OCI-LY1 (cell line): ENCODE data around the gene NDST3.

Experiments used
- H2AFZ ChIP-seq: fragments of 200-600 bp; sonication (generic), shearing (Covaris generic); 2 replicates; pipeline ENCODE4 v1.6.0; 2014; ENCODE audit warnings: antibody characterized with exemption, mild to moderate bottlenecking, low read length
- H3F3A ChIP-seq: fragments of 200-600 bp; sonication (generic), shearing (Covaris generic); 2 replicates; pipeline ENCODE4 v1.6.0; 2014; ENCODE audit warnings: mild to moderate bottlenecking, antibody characterized with exemption, low read length, moderate library complexity; ENCODE audit not compliant: insufficient read depth
- H3K27ac ChIP-seq: fragments of 200-600 bp; sonication (generic); 2 replicates; pipeline ENCODE4 v1.5.1; 2014; ENCODE audit warnings: low read length, mixed run types, mild to moderate bottlenecking, low read depth; ENCODE audit not compliant: poor library complexity, severe bottlenecking
- H3K27me3 ChIP-seq: fragments of 200-600 bp; sonication (generic); 2 replicates; pipeline ENCODE4 v1.6.0; 2014; ENCODE audit warnings: antibody characterized with exemption, mild to moderate bottlenecking, low read length, moderate library complexity; ENCODE audit not compliant: insufficient read depth
- H3K36me3 ChIP-seq: fragments of 200-600 bp; sonication (generic); 2 replicates; pipeline ENCODE4 v1.6.1; 2014; ENCODE audit warnings: mild to moderate bottlenecking, antibody characterized with exemption, low read length, moderate library complexity, mixed read lengths; ENCODE audit not compliant: insufficient read depth
- H3K4me1 ChIP-seq: fragments of 200-600 bp; sonication (generic); 2 replicates; pipeline ENCODE4 v1.5.1; 2014; ENCODE audit warnings: mild to moderate bottlenecking, low read length, moderate library complexity; ENCODE audit not compliant: insufficient read depth, severe bottlenecking
- H3K4me2 ChIP-seq: fragments of 200-600 bp; sonication (generic), shearing (Covaris generic); 2 replicates; pipeline ENCODE4 v1.6.1; 2014; ENCODE audit warnings: low read length
- H3K4me3 ChIP-seq: fragments of 200-600 bp; sonication (generic); 2 replicates; pipeline ENCODE4 v1.5.1; 2014; ENCODE audit warnings: low read length, low read depth, mild to moderate bottlenecking, mixed read lengths; ENCODE audit not compliant: poor library complexity, severe bottlenecking
- H3K79me2 ChIP-seq: fragments of 200-600 bp; shearing (Covaris generic); 2 replicates; pipeline ENCODE4 v1.6.1; 2016; ENCODE audit warnings: mixed run types, low read length, mixed read lengths; ENCODE audit not compliant: insufficient read depth
- H3K9ac ChIP-seq: fragments of 200-600 bp; sonication (generic), shearing (Covaris generic); 2 replicates; pipeline ENCODE4 v1.6.1; 2014; ENCODE audit warnings: mild to moderate bottlenecking, low read length, mixed read lengths
- H3K9me2 ChIP-seq: fragments of 200-600 bp; sonication (generic), shearing (Covaris generic); 2 replicates; pipeline ENCODE4 v1.6.1; 2014; ENCODE audit warnings: low read depth, mild to moderate bottlenecking, low read length, mixed read lengths
- H3K9me3 ChIP-seq: fragments of 200-600 bp; shearing (Covaris generic); 2 replicates; pipeline ENCODE4 v1.6.1; 2014; ENCODE audit warnings: low read length, mixed read lengths
- H4K20me1 ChIP-seq: fragments of 200-600 bp; sonication (generic), shearing (Covaris generic); 2 replicates; pipeline ENCODE4 v1.6.0; 2016; ENCODE audit warnings: mild to moderate bottlenecking, low read length; ENCODE audit not compliant: insufficient read depth
- CTCF ChIP-seq: fragments of 200-600 bp; sonication (generic), shearing (Covaris generic); IDR thresholded peaks from 2 replicates; pipeline ENCODE4 v1.5.1; 2017; ENCODE audit warnings: mild to moderate bottlenecking, antibody characterized with exemption, low read length, moderate library complexity, mixed read lengths
- EZH2 ChIP-seq: fragments of 200-600 bp; sonication (generic), shearing (Covaris generic); IDR thresholded peaks from 2 replicates; pipeline ENCODE4 v1.8.0; 2017; ENCODE audit warnings: borderline replicate concordance, mixed run types, mild to moderate bottlenecking, antibody characterized with exemption, low read length, moderate library complexity, mixed read lengths

NDST3 gene

GRCh38 chr4:118113220-118113619 lies 78.9 kb downstream of the NDST3 start:
- H4K20me1 ChIP-seq: no peaks in the 10 kb centered on the region
- no peak overlapping the region for H3K9ac ChIP-seq
- H3K9me3 ChIP-seq: no peaks in the 10 kb centered on the region
- H3K36me3 ChIP-seq: no peaks in the 10 kb centered on the region
- no peak overlapping the region for H3K4me2 ChIP-seq
- no peaks in the 10 kb centered on the region for H3K27me3 ChIP-seq
- no peaks in the 10 kb centered on the region for H3K9me2 ChIP-seq
- H3K79me2 ChIP-seq: no peaks in the 10 kb centered on the region
- TF ChIP-seq EZH2 (no peak), CTCF (no peak)
- no peak overlapping the region for H3K4me3 ChIP-seq
- H2AFZ ChIP-seq: no peak overlapping the region
- no peak overlapping the region for H3K27ac ChIP-seq
- H3F3A ChIP-seq: no peaks in the 10 kb centered on the region
- no peaks in the 10 kb centered on the region for H3K4me1 ChIP-seq

- no peak for TF ChIP-seq EZH2
- H3K9me2 ChIP-seq: no peaks in the 10 kb centered on the region
- H3K27ac ChIP-seq: no peak overlapping the region
- no peak overlapping the region for H3K9ac ChIP-seq
- H3K4me2 ChIP-seq: no peak overlapping the region
- H3K79me2 ChIP-seq: no peaks in the 10 kb centered on the region
- H3F3A ChIP-seq: no peaks in the 10 kb centered on the region
- H4K20me1 ChIP-seq: no peaks in the 10 kb centered on the region
- H3K27me3 ChIP-seq: no peaks in the 10 kb centered on the region
- H3K4me1 ChIP-seq: no peaks in the 10 kb centered on the region
- H3K9me3 ChIP-seq: no peaks in the 10 kb centered on the region
- no peak overlapping the region for H2AFZ ChIP-seq
- no peak overlapping the region for H3K4me3 ChIP-seq
- no peaks in the 10 kb centered on the region for H3K36me3 ChIP-seq
Measured at GRCh38 chr4:118114720-118115119, 80.4 kb downstream of the NDST3 start.

- H3K9me3 ChIP-seq: no peaks in the 10 kb centered on the region
- H3K9me2 ChIP-seq: no peaks in the 10 kb centered on the region
- no peaks in the 10 kb centered on the region for H3K4me1 ChIP-seq
- no peaks in the 10 kb centered on the region for H3K27me3 ChIP-seq
- H3K4me2 ChIP-seq: no peak overlapping the region
- H3K9ac ChIP-seq: no peak overlapping the region
- no peaks in the 10 kb centered on the region for H3K36me3 ChIP-seq
- H3F3A ChIP-seq: no peaks in the 10 kb centered on the region
- TF ChIP-seq EZH2 (no peak), CTCF (no peak)
- H2AFZ ChIP-seq: no peak overlapping the region
- no peaks in the 10 kb centered on the region for H3K79me2 ChIP-seq
- H3K4me3 ChIP-seq: no peak overlapping the region
- no peak overlapping the region for H3K27ac ChIP-seq
- H4K20me1 ChIP-seq: no peaks in the 10 kb centered on the region
Measured at GRCh38 chr4:118120120-118120760, 86.0 kb downstream of the NDST3 start.

- no peak for TF ChIP-seq CTCF
- TF ChIP-seq EZH2: no peak
- no peak overlapping the region for H3K4me3 ChIP-seq
- no peaks in the 10 kb centered on the region for H3K79me2 ChIP-seq
- no peaks in the 10 kb centered on the region for H3K4me1 ChIP-seq
- no peaks in the 10 kb centered on the region for H3K27me3 ChIP-seq
- H3K9ac ChIP-seq: no peak overlapping the region
- H4K20me1 ChIP-seq: no peaks in the 10 kb centered on the region
- no peaks in the 10 kb centered on the region for H3K9me3 ChIP-seq
- H3K4me2 ChIP-seq: no peak overlapping the region
- no peaks in the 10 kb centered on the region for H3K36me3 ChIP-seq
- H3K9me2 ChIP-seq: no peaks in the 10 kb centered on the region
- no peak overlapping the region for H2AFZ ChIP-seq
- H3F3A ChIP-seq: no peaks in the 10 kb centered on the region
- H3K27ac ChIP-seq: no peak overlapping the region
Measured at GRCh38 chr4:118124997-118125396, 90.7 kb downstream of the NDST3 start.
